HCT116 (cell line): ENCODE data around the gene LKAAEAR1.

ENCODE experiments used
- CTCF ChIP-seq, 3 experiments: fragments of 200-600 bp in 1 of 3; sonication (generic) in 1 of 3; IDR thresholded peaks in 2 of 3; conservative IDR thresholded peaks in 1 of 3; 2 replicates each; pipeline ENCODE4 v1.5.1; 2012 to 2017; ENCODE audit warnings: low read depth in 2 of 3, low read length in 2 of 3, antibody characterized with exemption in 1 of 3, borderline replicate concordance in 1 of 3, control low read depth in 1 of 3, mild to moderate bottlenecking in 1 of 3, mixed read lengths in 1 of 3, mixed run types in 1 of 3, moderate library complexity in 1 of 3; ENCODE audit not compliant: insufficient read depth in 1 of 3
- EZH2 ChIP-seq: fragments of 200-600 bp; sonication (generic); IDR thresholded peaks from 2 replicates; pipeline ENCODE4 v1.6.1; 2017; ENCODE audit warnings: antibody characterized with exemption, mixed run types
- RAD21 ChIP-seq: IDR thresholded peaks from 2 replicates; pipeline ENCODE4 v1.6.1; 2012; ENCODE audit warnings: low read depth, mild to moderate bottlenecking

- no peak for TF ChIP-seq EZH2
- no peak for TF ChIP-seq CTCF (IDR thresholded peaks at IDR 0.05 in 2 of 3, conservative IDR thresholded peaks at IDR 0.05 in 1 of 3; ENCODE audit: borderline replicate concordance in 1 of 3, insufficient read depth in 1 of 3, low read depth in 2 of 3, low read length in 2 of 3)
- TF ChIP-seq RAD21: no peak
Observed at GRCh38 chr20:64051561-64052325, 32.5 kb downstream of the LKAAEAR1 start.
